GM20000 (cell line): ENCODE measurements around the gene ZNF599.
A peak's percentile ranks its signal among the peaks of the same experiment; 100 is the strongest.

Experiments
- DNase-seq: peaks from one replicate; pipeline ENCODE4 v3.0.0; 2012; ENCODE audit warnings: low spot score
- CTCF ChIP-seq: IDR thresholded peaks from 2 replicates; pipeline ENCODE4 v1.5.1; 2012; ENCODE audit warnings: mild to moderate bottlenecking, control low read depth; ENCODE audit errors: extremely low read depth, missing control alignments

The ZNF599 gene

GRCh38 chr19:34725400-34725799 is 47.6 kb downstream of the ZNF599 start:
- TF ChIP-seq CTCF = no peak

DNA sequence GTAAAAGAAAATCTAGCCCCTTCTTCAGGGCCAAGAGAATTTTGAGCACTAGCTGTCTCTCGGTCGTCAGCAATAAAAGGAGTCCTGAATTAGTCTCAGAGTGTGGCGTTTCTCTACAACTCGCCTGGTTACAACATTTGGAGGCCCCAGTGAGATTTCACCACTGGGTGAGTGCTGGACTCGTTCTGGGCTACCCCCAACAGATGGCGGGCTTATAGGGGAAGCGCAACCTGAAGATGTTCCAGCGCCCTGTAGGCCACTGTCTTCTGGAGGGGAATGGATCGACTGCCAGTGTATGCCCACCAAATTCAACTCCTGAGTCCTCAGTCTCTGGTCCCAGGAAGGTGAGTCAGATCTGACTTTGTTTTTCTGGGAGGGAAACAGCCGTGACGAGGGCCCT is 50.7 kb downstream of the ZNF599 start:
- TF ChIP-seq CTCF = no peak
- DNase-seq = no peak

More at GRCh38 chr19:34725400-34725799, 47.6 kb downstream of the ZNF599 start:
- DNase-seq = no peak

GRCh38 chr19:34715357-34715756 is 57.7 kb downstream of the ZNF599 start:
- no peak for TF ChIP-seq CTCF
- no peak for DNase-seq

- TF ChIP-seq CTCF = no peak
- no peak for DNase-seq
These were observed 59.8 kb downstream of the ZNF599 start for GRCh38 chr19:34713262-34713637.

DNA sequence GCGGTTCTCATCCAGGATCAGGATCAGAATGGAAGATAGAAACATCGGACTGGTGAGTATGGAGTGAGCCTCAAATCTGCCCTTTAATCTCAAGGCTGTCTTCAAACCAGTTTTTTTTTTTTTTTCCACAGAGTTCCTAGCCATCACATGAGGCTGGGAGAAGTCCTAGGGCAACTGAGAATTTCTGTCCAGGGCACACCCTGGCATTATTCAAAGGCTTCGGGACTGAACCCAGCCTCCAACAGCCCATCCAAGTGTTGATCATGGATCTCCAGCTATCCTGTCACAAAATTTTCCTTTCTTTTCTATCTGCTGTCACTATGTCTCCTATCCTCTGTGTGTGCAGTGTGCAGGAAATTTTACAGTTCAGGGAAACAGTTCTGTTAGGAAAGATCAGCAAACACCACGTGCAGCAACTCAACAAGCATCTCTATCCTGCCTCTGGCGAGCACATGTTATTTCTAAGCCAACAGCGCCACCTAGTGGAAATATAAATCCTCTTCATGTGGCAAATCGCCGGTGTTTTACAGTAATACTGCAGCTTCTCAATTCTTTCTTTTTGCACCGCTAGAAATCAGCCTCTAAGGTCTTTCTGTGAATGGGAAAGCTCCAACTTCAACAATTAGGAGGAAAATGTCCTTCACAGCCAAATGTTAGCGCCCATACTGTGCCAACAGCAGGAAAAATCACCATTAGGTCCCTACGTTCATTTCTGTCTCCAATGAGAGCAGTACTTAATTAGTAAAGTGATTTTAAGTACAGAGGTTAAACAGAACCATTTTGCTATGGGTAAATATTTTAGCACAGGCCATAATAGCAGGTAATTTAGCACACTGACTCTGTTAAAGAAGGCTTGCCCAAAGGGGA is 60.4 kb downstream of the ZNF599 start:
- DNase-seq = peak; percentile 54
- TF ChIP-seq CTCF = peak; percentile 49

DNA sequence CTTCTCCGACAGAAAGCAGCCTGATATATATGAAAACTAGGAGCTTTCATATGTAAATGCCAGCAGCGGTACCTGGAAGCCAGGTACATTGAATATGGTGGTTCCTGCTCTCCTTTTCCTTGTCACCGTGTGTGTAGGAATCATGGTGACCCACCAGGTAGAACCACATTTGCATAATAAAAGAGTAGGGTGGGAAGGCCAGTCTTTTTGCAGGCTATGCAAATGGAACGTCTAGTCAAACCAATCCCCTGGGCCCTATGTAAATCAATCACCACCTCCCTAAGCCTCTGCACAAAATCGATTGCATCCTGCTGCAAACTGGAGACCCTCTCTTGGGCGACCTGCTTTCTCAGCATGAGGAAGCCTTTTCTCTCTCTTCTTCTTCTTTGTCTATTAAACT is 61.1 kb downstream of the ZNF599 start:
- TF ChIP-seq CTCF = no peak
- DNase-seq = no peak
